Endothelial cell of umbilical vein (primary cell): Measurements from ENCODE around the gene RAPGEF4. TPM values are rescaled to one million over a fixed set of nuclear protein-coding genes. Genes with fewer than 3 reads are reported as not detected.

Source experiments
- BruUV-seq: library from RNA; stranded (reverse); fragments of 400-500 nt; replicated peaks from 2 replicates; lab custom pipeline; 2021; lab: Mats Ljungman, UMichigan
- CTCF ChIA-PET: fragments of 300-600, 350-600 bp; sonication (Branson Sonifier 250); formaldehyde crosslinking; loops from one replicate; lab custom pipeline; 2021; ENCODE audit warnings: antibody characterized with exemption, inconsistent platforms; lab: Charles Lee
- POLR2A ChIA-PET: fragments of 300-600, 350-600 bp; sonication (Branson Sonifier 250); formaldehyde crosslinking; loops from one replicate; lab custom pipeline; 2021; ENCODE audit warnings: antibody characterized with exemption, inconsistent platforms; lab: Charles Lee
- DNase-seq: peaks from one replicate; pipeline ENCODE4 v3.0.0-alpha.2; 2011; ENCODE audit warnings: low read depth, low spot score
- FAIRE-seq: peaks from 2 replicates; lab custom pipeline; 2011; peaks lifted over from hg19 to GRCh38; lab: Jason Lieb, UNC
- H2AFZ ChIP-seq: 2 replicates; pipeline ENCODE4 v1.6.0; 2012; ENCODE audit warnings: low read depth, low read length, control low read depth, inconsistent platforms
- H3K27ac ChIP-seq: 2 replicates; pipeline ENCODE4 v1.5.1; 2011; ENCODE audit warnings: low read depth, mild to moderate bottlenecking, control low read depth, low read length, moderate library complexity; ENCODE audit not compliant: insufficient read depth
- H3K27me3 ChIP-seq, 2 experiments: 2 replicates each; pipeline versions ENCODE4 v1.6.0 to v1.6.1; 2011; ENCODE audit warnings: low read length in 2 of 2, mixed read lengths in 1 of 2; ENCODE audit not compliant: control insufficient read depth in 2 of 2, insufficient read depth in 2 of 2
- H3K36me3 ChIP-seq, 2 experiments: 2 replicates in 1 of 2; 3 replicates in 1 of 2; pipeline ENCODE4 v1.5.1; 2011; ENCODE audit warnings: low read length in 2 of 2, mild to moderate bottlenecking in 1 of 2, moderate library complexity in 1 of 2; ENCODE audit not compliant: control insufficient read depth in 2 of 2, insufficient read depth in 2 of 2; ENCODE audit errors: extremely low read depth in 1 of 2
- H3K4me1 ChIP-seq: 3 replicates; pipeline ENCODE4 v1.5.1; 2011; ENCODE audit warnings: mild to moderate bottlenecking, low read length; ENCODE audit not compliant: control insufficient read depth, insufficient read depth; ENCODE audit errors: extremely low read depth
- H3K4me2 ChIP-seq: 2 replicates; pipeline ENCODE4 v1.6.1; 2011; ENCODE audit warnings: low read length, control low read depth, mixed read lengths; ENCODE audit not compliant: insufficient read depth
- H3K4me3 ChIP-seq, 3 experiments: fragments of 200-600 bp in 1 of 3; sonication (generic), shearing (Covaris generic) in 1 of 3; replicated peaks in 1 of 3; 2 replicates each; pipeline ENCODE4 v1.5.1; 2011 to 2016; ENCODE audit warnings: control low read depth in 3 of 3, low read length in 3 of 3, mild to moderate bottlenecking in 2 of 3, inconsistent platforms in 1 of 3, low read depth in 1 of 3, moderate library complexity in 1 of 3; ENCODE audit not compliant: insufficient read depth in 1 of 3
- H3K79me2 ChIP-seq: 2 replicates; pipeline ENCODE4 v1.6.0; 2012; ENCODE audit warnings: low read length, inconsistent platforms; ENCODE audit not compliant: control insufficient read depth, insufficient read depth
- H3K9ac ChIP-seq: replicated peaks from 2 replicates; pipeline ENCODE3; 2011; ENCODE audit warnings: low read length, control low read depth; ENCODE audit not compliant: insufficient read depth; ENCODE audit errors: extremely low read depth
- H3K9me1 ChIP-seq: replicated peaks from 3 replicates; pipeline ENCODE4 v1.6.0; 2011; ENCODE audit warnings: mild to moderate bottlenecking, low read length; ENCODE audit not compliant: control insufficient read depth, insufficient read depth; ENCODE audit errors: extremely low read depth
- H3K9me3 ChIP-seq: replicated peaks from 2 replicates; pipeline ENCODE4 v1.5.1; 2012; ENCODE audit warnings: low read length, inconsistent platforms; ENCODE audit not compliant: control insufficient read depth, insufficient read depth
- H4K20me1 ChIP-seq: replicated peaks from 2 replicates; pipeline ENCODE3; 2011; ENCODE audit warnings: mild to moderate bottlenecking, low read length; ENCODE audit not compliant: control insufficient read depth, insufficient read depth; ENCODE audit errors: extremely low read depth
- EZH2 ChIP-seq: IDR thresholded peaks from 2 replicates; pipeline ENCODE4 v1.6.1; 2012; ENCODE audit warnings: borderline replicate concordance, low read depth, mild to moderate bottlenecking, moderate library complexity, low read length, inconsistent platforms; ENCODE audit not compliant: severe bottlenecking
- FOS ChIP-seq: IDR thresholded peaks from 2 replicates; pipeline ENCODE4 v1.6.1; 2011; ENCODE audit warnings: mild to moderate bottlenecking, low read length, moderate library complexity, borderline replicate concordance; ENCODE audit not compliant: insufficient read depth
- GATA2 ChIP-seq: IDR thresholded peaks from 2 replicates; pipeline ENCODE4 v1.7.0; 2011; ENCODE audit warnings: low read depth, mild to moderate bottlenecking, moderate library complexity, mixed read lengths, low read length; ENCODE audit not compliant: insufficient read length, insufficient read depth
- JUN ChIP-seq: IDR thresholded peaks from 2 replicates; pipeline ENCODE4 v1.6.1; 2011; ENCODE audit warnings: borderline replicate concordance, low read depth; ENCODE audit not compliant: insufficient read length, insufficient read depth
- MYC ChIP-seq: IDR thresholded peaks from one replicate; pipeline ENCODE4 v1.6.1; 2011; ENCODE audit warnings: mild to moderate bottlenecking, low read depth, low read length
- POLR2A ChIP-seq: IDR thresholded peaks from 2 replicates; pipeline ENCODE4 v1.6.1; 2012; ENCODE audit warnings: low read depth, mild to moderate bottlenecking, control low read depth, low read length
- POLR2AphosphoS5 ChIP-seq: IDR thresholded peaks from 2 replicates; pipeline ENCODE4 v1.6.1; 2012; ENCODE audit warnings: low read depth, mild to moderate bottlenecking, control low read depth, low read length, moderate library complexity; ENCODE audit not compliant: insufficient read depth
- dilution Hi-C: fragments of 300-500 bp; cut with MboI; formaldehyde crosslinking; loops from one replicate; pipeline ENCODE4 v1.15.0; 2019; ENCODE audit warnings: low sequenced_read_pairs; ENCODE audit not compliant: extremely low pct_ligation_motif_present
- intact Hi-C: fragments of 100-400 bp; cut with micrococcal nuclease; formaldehyde crosslinking; loops from one replicate; pipeline ENCODE4 v1.10.0; 2022
- polyA plus RNA-seq, 4 experiments: library from polyadenylated mRNA; depleted of rRNA in 3 of 4; stranded (reverse) in 3 of 4; unstranded in 1 of 4; fragments of >200 nt; gene quantifications; 2 replicates each; pipeline versions ENCODE4 v1.2.1 to v1.2.3, GENCODE V29; 2011 to 2012; ENCODE audit warnings: missing spikeins in 1 of 4
- total RNA-seq: library from RNA; stranded (reverse); gene quantifications from 2 replicates; pipeline ENCODE4 v1.2.3, GENCODE V29; 2021
- TF ChIP-seq, protein P1 (sequence below): IDR thresholded peaks from 2 replicates; pipeline ENCODE4 v1.6.1; 2011; ENCODE audit not compliant: insufficient read depth, insufficient read length
- TF ChIP-seq, protein P2 (sequence below), 2 donors: IDR thresholded peaks; 1 replicate in 1 of 2; 2 replicates in 1 of 2; pipeline ENCODE4 v1.5.1; 2011; ENCODE audit warnings: low read length in 2 of 2, mild to moderate bottlenecking in 2 of 2, moderate library complexity in 2 of 2, control low read depth in 1 of 2, inconsistent platforms in 1 of 2, low read depth in 1 of 2; ENCODE audit not compliant: insufficient read depth in 1 of 2; ENCODE audit errors: extremely low read depth in 1 of 2

RAPGEF4 gene
- total and polyA plus RNA-seq, 2 donors (not counting 3 experiments of a cell fraction or from before 2014, with no cell fraction given): 7.2 to 9.2 TPM

DNA sequence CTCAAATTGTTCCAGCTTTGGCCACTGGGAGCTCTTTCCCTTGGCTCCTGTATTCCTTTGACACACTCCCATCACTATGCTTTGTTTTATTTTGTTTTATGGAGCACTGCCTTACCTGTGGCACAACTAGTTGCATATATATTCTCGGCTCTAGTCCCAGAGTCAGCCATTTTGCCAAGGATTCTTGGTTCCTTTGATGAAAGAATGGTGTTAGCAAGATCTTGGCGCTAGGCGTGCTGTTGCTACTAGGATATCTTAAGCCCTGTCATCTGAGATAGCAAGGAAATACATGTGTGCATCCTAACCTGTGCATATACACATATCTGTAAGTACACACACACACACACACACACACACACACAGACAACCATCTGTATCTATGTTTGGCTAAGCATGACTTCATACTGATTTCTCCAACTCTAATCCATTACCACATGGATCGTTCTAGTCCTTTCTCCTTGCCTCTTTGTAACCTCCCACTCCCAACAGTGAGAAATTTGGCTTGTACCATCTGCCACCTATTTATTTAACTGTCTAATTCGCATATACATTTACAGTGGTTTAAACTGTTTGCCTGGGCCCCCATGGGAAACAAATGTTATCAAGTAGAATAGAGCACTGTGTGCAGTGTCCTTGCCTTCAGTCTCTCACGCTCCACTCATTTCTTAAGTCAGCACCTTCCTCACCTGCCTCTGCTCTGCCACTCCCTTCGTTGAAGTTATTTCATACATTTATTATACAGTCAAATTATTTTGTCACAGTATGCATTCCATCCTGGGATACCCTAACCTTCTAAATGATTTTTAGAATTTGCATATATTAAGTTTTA lies 202.5 kb downstream of the RAPGEF4 start:
- dilution Hi-C loops: no loop called here
- DNase-seq: no peak
- H3K9ac ChIP-seq: no peak overlapping the region
- H3K4me1 ChIP-seq: no peaks in the 10 kb centered on the region
- intact Hi-C loops: no loop called here
- no peaks in the 10 kb centered on the region for H3K9me3 ChIP-seq
- ChIA-PET CTCF (interaction anchor here (1.0 kb wide), 1 partner anchor 15 kb away, joined by 3 read pairs; no protein-coding TSS in a partner anchor), POLR2A (no interaction called here)
- no peaks in the 10 kb centered on the region for H4K20me1 ChIP-seq
- H3K4me2 ChIP-seq: no peak overlapping the region
- no peaks in the 10 kb centered on the region for H3K27me3 ChIP-seq
- no peak for FAIRE-seq
- BruUV-seq: no TSS peak
- H2AFZ ChIP-seq: no peak overlapping the region
- no peak overlapping the region for H3K4me3 ChIP-seq
- TF ChIP-seq JUN (no peak), POLR2A (no peak)
- no peaks in the 10 kb centered on the region for H3K79me2 ChIP-seq
- H3K27ac ChIP-seq: no peak overlapping the region
- no peaks in the 10 kb centered on the region for H3K36me3 ChIP-seq
- H3K9me1 ChIP-seq: no peaks in the 10 kb centered on the region

DNA sequence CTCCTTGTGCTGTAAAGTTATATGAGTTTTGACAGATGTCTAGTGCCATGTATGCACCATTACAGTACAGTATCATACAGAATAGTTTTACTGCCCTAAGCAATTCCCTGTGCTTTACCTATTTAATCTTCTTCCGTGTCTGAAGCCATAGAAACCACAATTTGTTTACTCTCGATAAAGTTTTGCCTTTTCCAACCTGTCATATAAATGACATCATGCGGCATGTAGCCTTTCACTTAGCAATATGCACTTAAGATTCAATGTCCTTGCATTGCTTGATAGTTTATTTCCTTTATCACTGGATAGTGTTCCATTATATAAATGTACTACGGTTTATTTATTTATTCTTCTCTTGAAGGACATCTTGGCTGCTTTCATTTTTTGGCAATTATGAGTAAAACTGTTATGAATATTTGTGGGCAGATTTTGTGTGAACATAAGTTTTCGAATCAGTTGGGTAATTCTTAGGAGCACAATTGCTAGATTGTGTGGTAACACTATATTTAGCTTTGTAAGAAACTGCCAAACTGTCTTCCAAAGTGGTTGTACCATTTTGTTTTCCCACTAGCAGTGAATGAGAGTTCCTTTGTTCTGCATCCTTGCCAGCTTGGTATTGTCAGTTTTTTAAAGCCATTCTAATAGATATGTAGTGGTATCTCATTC lies 203.2 kb downstream of the RAPGEF4 start:
- no peak overlapping the region for H3K4me2 ChIP-seq
- H3K4me1 ChIP-seq: no peaks in the 10 kb centered on the region
- BruUV-seq: no TSS peak
- POLR2A ChIA-PET: no interaction called here
- TF ChIP-seq, protein P1, sequence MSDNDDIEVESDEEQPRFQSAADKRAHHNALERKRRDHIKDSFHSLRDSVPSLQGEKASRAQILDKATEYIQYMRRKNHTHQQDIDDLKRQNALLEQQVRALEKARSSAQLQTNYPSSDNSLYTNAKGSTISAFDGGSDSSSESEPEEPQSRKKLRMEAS: no peak
- no peak for TF ChIP-seq FOS
- TF ChIP-seq MYC: no peak
- TF ChIP-seq JUN: no peak
- no peak for TF ChIP-seq POLR2A
- TF ChIP-seq EZH2: no peak
- TF ChIP-seq POLR2AphosphoS5: no peak
- TF ChIP-seq, protein P2, sequence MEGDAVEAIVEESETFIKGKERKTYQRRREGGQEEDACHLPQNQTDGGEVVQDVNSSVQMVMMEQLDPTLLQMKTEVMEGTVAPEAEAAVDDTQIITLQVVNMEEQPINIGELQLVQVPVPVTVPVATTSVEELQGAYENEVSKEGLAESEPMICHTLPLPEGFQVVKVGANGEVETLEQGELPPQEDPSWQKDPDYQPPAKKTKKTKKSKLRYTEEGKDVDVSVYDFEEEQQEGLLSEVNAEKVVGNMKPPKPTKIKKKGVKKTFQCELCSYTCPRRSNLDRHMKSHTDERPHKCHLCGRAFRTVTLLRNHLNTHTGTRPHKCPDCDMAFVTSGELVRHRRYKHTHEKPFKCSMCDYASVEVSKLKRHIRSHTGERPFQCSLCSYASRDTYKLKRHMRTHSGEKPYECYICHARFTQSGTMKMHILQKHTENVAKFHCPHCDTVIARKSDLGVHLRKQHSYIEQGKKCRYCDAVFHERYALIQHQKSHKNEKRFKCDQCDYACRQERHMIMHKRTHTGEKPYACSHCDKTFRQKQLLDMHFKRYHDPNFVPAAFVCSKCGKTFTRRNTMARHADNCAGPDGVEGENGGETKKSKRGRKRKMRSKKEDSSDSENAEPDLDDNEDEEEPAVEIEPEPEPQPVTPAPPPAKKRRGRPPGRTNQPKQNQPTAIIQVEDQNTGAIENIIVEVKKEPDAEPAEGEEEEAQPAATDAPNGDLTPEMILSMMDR (IDR thresholded peaks at IDR 0.05; ENCODE audit: extremely low read depth in 1 of 2, insufficient read depth in 1 of 2, low read depth in 1 of 2, low read length in 2 of 2): no peak
- TF ChIP-seq GATA2: no peak
- CTCF ChIA-PET: no interaction called here
- no peak for FAIRE-seq
- no peaks in the 10 kb centered on the region for H3K9me3 ChIP-seq
- H3K36me3 ChIP-seq: no peaks in the 10 kb centered on the region
- H3K79me2 ChIP-seq: no peaks in the 10 kb centered on the region
- dilution Hi-C loops: no loop called here
- no peak overlapping the region for H3K4me3 ChIP-seq
- no peak overlapping the region for H3K9ac ChIP-seq
- no peaks in the 10 kb centered on the region for H3K27me3 ChIP-seq
- H3K27ac ChIP-seq: no peak overlapping the region
- no peak overlapping the region for H2AFZ ChIP-seq
- DNase-seq: no peak
- no peaks in the 10 kb centered on the region for H3K9me1 ChIP-seq
- intact Hi-C loops: no loop called here
- H4K20me1 ChIP-seq: no peaks in the 10 kb centered on the region
